HG02840 (cell line): ENCODE data around the gene ZC3H7A.

Source experiments
- ATAC-seq: cut with Tn5 transposase; IDR thresholded peaks from one replicate; pipeline ENCODE4 v1.9.1; 2021; ENCODE audit warnings: mild to moderate bottlenecking, moderate library complexity, moderate number of reproducible peaks; ENCODE audit not compliant: unreplicated experiment, low FRiP score

The ZC3H7A gene

GRCh38 chr16:11781773-11782172 is 15.3 kb downstream of the ZC3H7A start:
- no peak for ATAC-seq

DNA sequence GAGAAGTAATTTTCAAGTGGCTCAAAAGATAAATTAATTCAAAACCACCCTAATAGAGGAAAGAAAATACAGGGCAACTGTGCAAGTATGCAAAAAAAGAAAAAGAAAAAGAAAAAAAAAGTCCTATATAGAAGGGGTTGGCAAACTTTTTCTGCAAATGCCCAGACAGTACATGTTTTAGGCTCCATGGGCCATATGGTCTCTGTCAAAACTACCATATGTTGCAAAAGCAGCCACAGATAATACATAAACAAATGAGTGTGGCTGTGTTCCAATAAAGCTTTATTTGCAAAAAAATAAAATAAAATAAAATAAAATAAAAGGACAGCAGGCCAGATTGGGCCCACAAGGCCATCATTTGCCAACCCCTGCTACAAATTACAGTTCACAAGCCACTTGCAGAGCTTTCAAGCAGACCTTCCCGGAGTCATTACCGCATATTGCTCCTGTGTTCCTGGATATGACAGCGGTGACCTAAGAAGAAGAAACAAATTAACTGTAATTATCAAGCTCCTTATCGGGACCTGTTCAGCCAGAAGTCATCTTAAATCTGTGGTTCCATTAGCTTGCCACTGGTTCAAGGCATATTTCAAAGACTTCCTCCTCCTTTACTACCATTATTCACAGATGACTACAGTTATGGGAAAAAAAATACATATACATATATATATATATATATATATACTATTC is 15.9 kb downstream of the ZC3H7A start:
- ATAC-seq, result no peak

- no peak for ATAC-seq
Observed at GRCh38 chr16:11779074-11779473, 18.0 kb downstream of the ZC3H7A start.

DNA sequence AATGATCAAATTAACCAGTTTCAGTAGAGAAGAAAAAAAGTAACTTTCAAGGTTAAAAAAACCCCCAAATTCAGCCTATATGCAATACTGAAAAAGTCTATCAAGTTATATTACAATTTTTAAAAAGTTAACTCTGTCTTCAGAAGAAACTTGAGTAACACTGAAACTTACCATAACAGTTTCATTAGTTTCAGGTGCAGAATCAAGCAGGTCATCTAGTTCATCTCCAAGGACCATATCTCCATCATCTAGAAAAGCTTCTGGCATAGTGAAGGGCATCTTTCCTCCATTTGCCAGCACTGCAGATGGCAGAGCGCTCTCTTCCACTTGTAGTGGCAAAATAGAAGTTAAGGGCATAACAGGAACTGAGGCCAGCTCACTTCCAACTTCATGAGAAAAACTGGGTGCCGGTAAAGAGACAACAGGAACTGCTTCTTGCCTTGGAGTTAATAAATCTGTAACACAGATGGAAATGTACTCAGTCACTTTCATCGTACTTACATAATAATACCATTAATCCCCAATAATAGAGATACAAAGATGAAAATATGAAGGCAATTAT is 22.9 kb downstream of the ZC3H7A start:
- ATAC-seq, result no peak

- no peak for ATAC-seq
Observed at GRCh38 chr16:11768849-11769248, 28.2 kb downstream of the ZC3H7A start.

GRCh38 chr16:11762431-11762830 is 34.6 kb downstream of the ZC3H7A start:
- no peak for ATAC-seq

- no peak for ATAC-seq
Observed at GRCh38 chr16:11759997-11760396, 37.1 kb downstream of the ZC3H7A start.

GRCh38 chr16:11759163-11759834 is 37.8 kb downstream of the ZC3H7A start:
- no peak for ATAC-seq

DNA sequence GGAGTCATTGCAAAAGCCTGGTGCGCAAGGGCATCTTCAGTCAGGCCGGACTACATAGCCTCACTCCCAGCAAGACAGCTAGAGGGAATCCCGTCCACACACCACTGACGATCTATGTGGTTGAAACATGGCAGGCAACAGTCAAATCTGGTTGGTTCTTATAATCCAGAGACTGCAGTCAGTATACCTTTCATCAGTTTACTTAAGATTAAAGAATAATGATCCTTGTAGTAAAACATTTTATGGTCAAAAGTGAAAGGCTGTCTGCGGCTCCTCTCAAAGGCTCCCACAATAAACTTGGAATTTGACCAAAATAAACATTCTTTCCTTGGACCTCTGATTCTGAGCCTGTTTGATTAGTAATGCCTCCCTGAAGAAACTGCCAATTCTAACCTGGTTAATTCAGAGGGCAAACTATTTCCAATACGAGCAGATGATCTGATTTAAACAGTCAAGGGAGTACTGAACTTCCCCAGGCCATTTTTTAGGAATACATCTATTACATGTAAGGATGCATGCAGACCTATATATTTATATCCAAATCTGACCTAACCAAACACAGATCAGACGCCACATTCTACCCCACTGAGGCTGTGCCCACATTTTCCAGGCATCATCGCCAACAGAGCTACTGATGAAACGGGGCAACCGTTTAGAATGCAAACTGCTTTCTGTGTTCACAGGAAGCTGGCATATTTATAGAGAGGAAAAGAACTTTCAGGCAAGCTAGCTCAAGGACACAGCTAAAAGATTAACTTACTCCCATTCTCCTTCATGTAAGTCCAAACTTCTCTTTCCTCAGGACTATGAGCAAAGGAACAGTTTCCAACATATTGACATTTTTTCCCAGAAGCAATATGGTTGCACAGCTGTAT is 39.1 kb downstream of the ZC3H7A start:
- no peak for ATAC-seq

DNA sequence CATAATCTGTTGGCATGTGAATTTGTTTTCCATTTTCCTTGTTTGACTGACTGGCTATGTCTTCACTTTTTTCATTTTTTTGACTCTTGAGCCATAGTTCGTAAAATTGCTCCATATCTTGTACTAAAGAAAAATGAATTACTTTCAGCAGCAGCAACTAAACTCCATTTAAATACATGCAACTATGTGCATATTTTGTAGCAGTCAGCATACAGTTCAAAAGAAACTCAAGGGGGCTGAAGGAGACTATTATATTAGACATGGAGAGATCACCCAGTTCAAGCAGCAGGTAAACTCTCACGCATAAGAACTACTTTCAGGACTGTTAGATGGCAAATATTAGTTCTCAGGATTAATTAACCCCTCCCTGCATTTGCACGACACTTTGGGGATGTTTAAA is 40.8 kb downstream of the ZC3H7A start:
- no peak for ATAC-seq

GRCh38 chr16:11755022-11755760 is 41.9 kb downstream of the ZC3H7A start:
- no peak for ATAC-seq

DNA sequence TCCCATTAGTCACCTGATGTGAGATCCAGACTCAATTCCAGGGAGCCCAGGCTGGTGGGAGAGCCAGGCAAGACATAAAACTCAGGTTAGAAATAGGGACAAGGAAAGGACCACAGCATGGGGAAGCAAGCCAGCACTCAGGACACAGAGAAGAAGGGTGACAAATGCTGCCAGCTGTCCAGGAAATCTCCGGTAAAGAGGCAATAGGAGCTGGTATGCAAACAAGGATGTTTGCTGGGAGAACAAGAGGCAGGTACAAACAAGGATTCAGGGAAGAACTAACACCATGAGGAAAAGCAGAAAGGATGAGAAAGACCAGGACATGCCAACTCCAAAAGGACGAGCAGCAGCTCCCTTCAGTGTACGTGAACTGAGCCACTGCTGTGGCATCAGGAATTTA is 44.2 kb downstream of the ZC3H7A start:
- no peak for ATAC-seq

DNA sequence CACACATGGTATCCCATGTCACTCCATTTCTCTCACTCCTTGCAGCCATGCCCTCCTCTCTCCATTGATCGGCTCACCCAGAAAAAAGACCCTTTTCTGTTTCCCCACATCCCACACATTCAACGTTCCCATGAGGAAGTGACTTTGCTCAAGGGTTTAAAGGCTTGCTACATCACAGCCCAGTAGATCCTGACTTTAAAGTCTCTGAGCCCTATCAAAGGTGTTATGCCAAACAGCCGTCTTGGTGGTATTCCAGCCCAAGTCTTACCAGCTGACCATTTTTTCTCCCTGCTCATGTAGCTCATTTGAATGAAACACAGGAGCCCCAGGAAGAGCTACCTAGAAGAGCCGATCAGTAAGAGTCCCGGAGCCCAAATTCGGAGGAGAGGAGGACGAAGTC is 47.0 kb downstream of the ZC3H7A start:
- no peak for ATAC-seq

DNA sequence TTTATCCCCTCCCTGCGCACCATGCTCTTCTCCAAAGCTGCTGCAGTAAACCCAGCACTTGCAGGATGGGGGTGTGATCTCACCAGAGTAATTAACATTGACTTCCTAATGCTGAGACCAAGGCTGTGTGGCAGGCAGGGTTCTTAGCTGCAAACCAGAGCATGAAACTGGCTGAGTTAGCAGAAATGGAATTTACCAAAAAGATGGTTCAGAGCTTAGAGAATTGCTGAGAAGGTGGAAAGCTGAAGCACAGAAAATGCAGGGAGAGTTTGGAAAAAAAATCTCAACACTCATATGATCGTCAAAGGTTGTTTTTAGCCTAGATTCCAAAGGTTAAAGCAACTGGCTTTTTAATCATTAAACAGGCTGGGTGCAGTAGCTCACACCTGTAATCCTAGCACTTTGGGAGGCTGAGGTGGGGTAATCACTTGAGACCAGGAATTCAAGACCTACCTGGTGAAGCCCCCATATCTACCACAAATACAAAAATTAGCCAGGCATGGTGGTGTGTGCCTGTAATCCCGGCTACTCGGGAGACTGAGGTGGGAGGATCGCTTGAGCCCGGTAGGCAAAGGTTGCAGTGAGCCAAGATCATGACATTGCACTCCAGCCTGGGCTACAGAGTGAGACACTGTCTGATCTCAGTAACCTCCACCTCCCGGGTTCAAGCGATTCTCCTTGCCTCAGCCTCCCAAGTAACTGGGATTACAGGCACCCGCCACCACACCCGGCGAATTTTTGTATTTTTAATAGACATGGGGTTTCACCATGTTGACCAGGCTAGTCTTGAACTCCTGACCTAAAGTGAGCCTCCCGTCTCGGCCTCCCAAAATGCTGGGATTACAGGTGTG is 48.4 kb downstream of the ZC3H7A start:
- ATAC-seq, result no peak

- no peak for ATAC-seq
Observed at GRCh38 chr16:11747949-11748403, 49.1 kb downstream of the ZC3H7A start.

- ATAC-seq, result no peak
Observed at GRCh38 chr16:11744075-11744470, 53.0 kb downstream of the ZC3H7A start.

DNA sequence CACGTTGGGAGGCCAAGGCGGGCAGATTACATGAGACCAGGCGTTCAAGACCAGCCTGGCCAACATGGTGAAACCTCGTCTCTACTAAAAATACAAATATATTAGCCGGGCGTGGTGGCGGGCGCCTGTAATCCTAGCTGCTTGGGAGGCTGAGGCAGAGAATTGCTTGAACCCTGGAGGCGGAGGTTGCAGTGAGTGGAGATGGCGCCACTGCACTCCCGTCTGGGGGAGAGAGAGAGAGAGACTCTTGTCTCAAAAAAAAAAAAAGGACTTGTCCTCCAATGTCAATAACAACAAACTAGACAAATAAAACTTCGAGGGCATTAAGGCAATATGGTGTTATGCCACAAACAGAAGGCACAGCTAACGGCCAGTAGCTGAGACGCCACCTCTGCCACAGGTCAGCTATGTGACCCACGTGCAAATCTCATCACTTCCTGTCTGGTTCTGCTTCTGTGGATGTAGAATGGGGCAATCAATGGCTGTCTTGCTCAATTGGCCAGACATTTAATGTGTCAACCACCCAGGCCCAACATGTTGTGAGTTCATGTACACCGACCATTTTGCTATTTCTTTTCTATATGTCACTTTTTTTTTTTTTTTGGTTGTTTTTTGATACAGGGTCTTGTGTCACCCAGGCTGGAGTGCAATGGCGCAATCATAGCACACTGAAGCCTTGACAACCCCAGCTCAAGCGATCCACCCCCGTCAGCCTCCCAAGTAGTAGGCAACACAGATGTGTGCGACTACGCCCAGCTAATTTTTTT is 53.6 kb downstream of the ZC3H7A start:
- no peak for ATAC-seq

GRCh38 chr16:11742536-11743307 is 54.3 kb downstream of the ZC3H7A start, which contains the start of gene TXNDC11:
Gene TXNDC11 (minus strand): TSS chr16:11742857. CDS start chr16:11742730, 127 bp downstream.
- ATAC-seq, result peak; percentile 81
